H9 (cell line): Measurements from ENCODE around the gene ZNF829. TPM values are rescaled to one million over a fixed set of nuclear protein-coding genes. Genes with fewer than 3 reads are reported as not detected.

Experiments used
- DNase-seq: peaks from one replicate; pipeline ENCODE4 v3.0.0-alpha.2; 2017
- H2AFZ ChIP-seq: one replicate; pipeline ENCODE4 v1.6.1; 2013; ENCODE audit warnings: mild to moderate bottlenecking, low read length, control low read depth, moderate library complexity
- H2AK5ac ChIP-seq: 2 replicates; pipeline ENCODE4 v1.6.1; 2013; ENCODE audit warnings: low read length, control low read depth, mixed read lengths; ENCODE audit not compliant: insufficient read length
- H2BK120ac ChIP-seq: one replicate; pipeline ENCODE4 v1.6.1; 2013; ENCODE audit warnings: low read depth, mild to moderate bottlenecking, low read length, control low read depth, inconsistent platforms; ENCODE audit not compliant: poor library complexity, severe bottlenecking
- H2BK12ac ChIP-seq: 2 replicates; pipeline ENCODE4 v1.6.1; 2013; ENCODE audit warnings: low read length, control low read depth, mixed read lengths, low read depth; ENCODE audit not compliant: insufficient read length
- H2BK15ac ChIP-seq: 2 replicates; pipeline ENCODE4 v1.6.1; 2013; ENCODE audit warnings: low read depth, low read length, control low read depth
- H2BK20ac ChIP-seq: one replicate; pipeline ENCODE4 v1.6.1; 2013; ENCODE audit warnings: low read depth, mild to moderate bottlenecking, low read length, control low read depth, inconsistent platforms; ENCODE audit not compliant: poor library complexity, severe bottlenecking
- H2BK5ac ChIP-seq: 2 replicates; pipeline ENCODE4 v1.6.1; 2013; ENCODE audit warnings: low read length, control low read depth, mixed read lengths; ENCODE audit not compliant: insufficient read length
- H3K14ac ChIP-seq: 2 replicates; pipeline ENCODE4 v1.6.1; 2013; ENCODE audit warnings: low read length, control low read depth; ENCODE audit not compliant: insufficient read depth
- H3K18ac ChIP-seq: 2 replicates; pipeline ENCODE4 v1.6.1; 2013; ENCODE audit warnings: low read depth, mild to moderate bottlenecking, mixed read lengths, low read length, control low read depth; ENCODE audit not compliant: insufficient read length
- H3K23ac ChIP-seq: 2 replicates; pipeline ENCODE4 v1.6.1; 2013; ENCODE audit warnings: low read length, control low read depth, mixed read lengths, low read depth; ENCODE audit not compliant: insufficient read length
- H3K23me2 ChIP-seq: 2 replicates; pipeline ENCODE4 v1.6.1; 2013; ENCODE audit warnings: low read depth, mild to moderate bottlenecking, mixed read lengths, low read length, control low read depth; ENCODE audit not compliant: insufficient read length, poor library complexity, severe bottlenecking
- H3K27ac ChIP-seq: 2 replicates; pipeline ENCODE4 v1.5.1; 2013; ENCODE audit warnings: low read length, control low read depth, mixed read lengths, low read depth; ENCODE audit not compliant: insufficient read length
- H3K27me3 ChIP-seq: 2 replicates; pipeline ENCODE4 v1.6.1; 2013; ENCODE audit warnings: low read length, control low read depth, inconsistent platforms; ENCODE audit not compliant: insufficient read depth
- H3K4ac ChIP-seq: 2 replicates; pipeline ENCODE4 v1.6.1; 2013; ENCODE audit warnings: low read depth, mild to moderate bottlenecking, control low read depth, inconsistent platforms, low read length, moderate library complexity
- H3K4me1 ChIP-seq: 2 replicates; pipeline ENCODE4 v1.6.1; 2013; ENCODE audit warnings: low read length, control low read depth, inconsistent platforms; ENCODE audit not compliant: insufficient read depth
- H3K4me2 ChIP-seq: 2 replicates; pipeline ENCODE4 v1.6.1; 2013; ENCODE audit warnings: low read length, control low read depth, mixed read lengths; ENCODE audit not compliant: insufficient read length, insufficient read depth
- H3K56ac ChIP-seq: 2 replicates; pipeline ENCODE4 v1.6.1; 2013; ENCODE audit warnings: low read depth, mild to moderate bottlenecking, mixed read lengths, low read length, control low read depth; ENCODE audit not compliant: insufficient read length
- H3K79me1 ChIP-seq: 2 replicates; pipeline ENCODE4 v1.6.1; 2013; ENCODE audit warnings: low read depth, mild to moderate bottlenecking, moderate library complexity, low read length, control low read depth, inconsistent platforms; ENCODE audit not compliant: insufficient read depth, poor library complexity, severe bottlenecking
- H3K79me2 ChIP-seq: 2 replicates; pipeline ENCODE4 v1.6.1; 2013; ENCODE audit warnings: low read length, control low read depth, inconsistent platforms; ENCODE audit not compliant: insufficient read depth
- H3K9ac ChIP-seq: 2 replicates; pipeline ENCODE4 v1.6.1; 2013; ENCODE audit warnings: low read length, control low read depth, mixed read lengths; ENCODE audit not compliant: insufficient read length; ENCODE audit errors: extremely low read depth
- H3K9me3 ChIP-seq: one replicate; pipeline ENCODE4 v1.6.1; 2013; ENCODE audit warnings: low read depth, low read length, inconsistent platforms; ENCODE audit not compliant: control insufficient read depth
- H3T11ph ChIP-seq: one replicate; pipeline ENCODE4 v1.6.1; 2013; ENCODE audit warnings: mild to moderate bottlenecking, low read length, control low read depth, inconsistent platforms
- H4K20me1 ChIP-seq: one replicate; pipeline ENCODE4 v1.6.1; 2013; ENCODE audit not compliant: control insufficient read depth, insufficient read length, insufficient read depth
- H4K5ac ChIP-seq: 2 replicates; pipeline ENCODE4 v1.6.1; 2013; ENCODE audit warnings: low read depth, mild to moderate bottlenecking, mixed read lengths, low read length, control low read depth; ENCODE audit not compliant: insufficient read length
- H4K8ac ChIP-seq: replicated peaks from 2 replicates; pipeline ENCODE4 v1.6.1; 2013; ENCODE audit warnings: low read length, control low read depth, mixed read lengths, low read depth; ENCODE audit not compliant: insufficient read length
- H4K91ac ChIP-seq: 2 replicates; pipeline ENCODE4 v1.6.1; 2013; ENCODE audit warnings: low read depth, mild to moderate bottlenecking, moderate library complexity, mixed read lengths, low read length, control low read depth; ENCODE audit not compliant: insufficient read length
- H3K27ac Mint-ChIP-seq, 3 experiments: 2 replicates in 2 of 3; 3 replicates in 1 of 3; pipeline ENCODE4 v1.8.0; 2020 to 2021; ENCODE audit warnings: mixed read lengths in 3 of 3, mild to moderate bottlenecking in 1 of 3, moderate library complexity in 1 of 3
- H3K27me3 Mint-ChIP-seq: 2 replicates; pipeline ENCODE4 v1.8.0; 2021; ENCODE audit warnings: low read depth, mild to moderate bottlenecking, moderate library complexity, mixed read lengths
- H3K36me3 Mint-ChIP-seq, 3 experiments: 2 replicates in 2 of 3; 3 replicates in 1 of 3; pipeline ENCODE4 v1.8.0; 2020 to 2021; ENCODE audit warnings: low read depth in 3 of 3, mixed read lengths in 3 of 3; ENCODE audit not compliant: insufficient read depth in 1 of 3
- H3K4me1 Mint-ChIP-seq, 2 experiments: 2 replicates each; pipeline ENCODE4 v1.8.0; 2020; ENCODE audit warnings: mixed read lengths in 2 of 2
- H3K4me3 Mint-ChIP-seq, 2 experiments: 2 replicates in 1 of 2; 3 replicates in 1 of 2; pipeline ENCODE4 v1.8.0; 2020 to 2021; ENCODE audit warnings: mild to moderate bottlenecking in 2 of 2, mixed read lengths in 2 of 2, moderate library complexity in 1 of 2
- H3K9me3 Mint-ChIP-seq, 2 experiments: 2 replicates in 1 of 2; 3 replicates in 1 of 2; pipeline ENCODE4 v1.8.0; 2020; ENCODE audit warnings: mild to moderate bottlenecking in 2 of 2, mixed read lengths in 2 of 2, moderate library complexity in 1 of 2
- WGBS: extraction: QIAGEN DNeasy Blood & Tissue Kit; methylation state at CpG from one replicate; pipeline ENCODE4 v1.1.7; 2013; ENCODE audit warnings: missing lambda C conversion rate, low lambda C conversion rate, mixed read lengths; ENCODE audit not compliant: insufficient read length; ENCODE audit errors: extremely low coverage; 5-methylcytosine and 5-hydroxymethylcytosine counted together
- total RNA-seq: library from RNA; stranded (reverse); gene quantifications from 2 replicates; pipeline ENCODE4 v1.2.1, GENCODE V29; 2021
- TF ChIP-seq, protein P1 (sequence below): fragments of 200-600 bp; sonication (generic); conservative IDR thresholded peaks from 3 replicates; pipeline ENCODE4 v1.8.0; 2021; ENCODE audit warnings: antibody characterized with exemption, mild to moderate bottlenecking

The ZNF829 gene
- total RNA-seq, 1 experiment from 2014 or later, result 4.9 TPM

DNA sequence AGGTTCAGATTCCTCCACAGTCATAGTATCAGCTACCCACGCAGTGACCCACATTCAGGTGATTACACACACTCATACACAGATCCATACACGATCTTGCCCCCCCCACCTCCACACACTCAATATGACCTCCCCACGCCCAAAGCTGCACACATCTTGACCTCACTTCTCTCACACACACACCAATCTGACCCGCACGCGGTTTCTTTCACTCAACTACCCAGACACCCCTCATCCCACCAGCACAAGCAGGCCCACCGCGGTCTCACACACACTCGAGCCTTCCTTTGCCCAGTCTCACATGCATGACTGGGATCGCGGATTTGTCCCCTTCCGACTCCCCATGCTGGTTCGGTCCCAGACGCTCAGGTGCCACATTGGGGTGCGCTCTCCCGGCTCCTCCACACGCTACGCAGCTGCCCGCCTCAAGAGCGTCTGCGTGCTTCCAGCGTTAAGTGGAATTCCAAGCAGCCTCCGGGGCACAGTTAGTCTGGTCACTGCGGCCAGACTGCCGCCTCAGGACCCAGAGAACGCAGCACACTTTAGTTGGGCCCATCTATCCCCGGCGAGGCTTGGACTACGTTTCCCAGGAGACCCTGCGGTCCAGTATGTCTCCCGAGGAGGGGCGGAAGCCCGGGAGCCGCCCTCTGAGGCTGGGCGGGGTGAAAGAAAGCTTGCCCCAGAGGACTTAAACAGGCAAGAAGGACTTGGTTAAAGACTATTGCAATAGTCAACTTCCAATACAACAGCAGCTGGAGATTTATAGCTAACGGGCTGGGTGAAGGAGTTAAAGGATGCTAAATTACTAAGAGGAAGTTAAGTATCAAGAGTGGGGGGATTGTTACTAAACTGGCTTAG, 66.2 kb downstream of the ZNF829 start:
- Histone ChIP-seq H3K79me1 (no peaks in the 10 kb centered on the region), H3K4me2 (peak overlapping the region; percentile 93), H3K56ac (no peak overlapping the region), H2BK120ac (no peak overlapping the region), H3K27ac (no peak overlapping the region), H3K9me3 (no peaks in the 10 kb centered on the region), H4K8ac (no peak overlapping the region), H2BK12ac (no peak overlapping the region), H3K9ac (peak overlapping the region; percentile 56), H3K4me1 (no peaks in the 10 kb centered on the region), H2BK5ac (no peak overlapping the region), H3K4ac (no peak overlapping the region), H4K91ac (no peak overlapping the region), H4K20me1 (no peaks in the 10 kb centered on the region), H3K18ac (peak overlapping the region; percentile 3), H3T11ph (no peak overlapping the region), H3K14ac (peak overlapping the region; percentile 25; the same call in 1 of the 2 replicates), H3K23ac (no peak overlapping the region), H2AK5ac (no peak overlapping the region), H3K23me2 (peaks cover 11% of the 10 kb centered on the region), H2BK20ac (no peak overlapping the region), H4K5ac (no peak overlapping the region), H2AFZ (no peak overlapping the region), H3K27me3 (no peaks in the 10 kb centered on the region), H2BK15ac (no peak overlapping the region), H3K79me2 (no peaks in the 10 kb centered on the region; the same call in 1 of the 2 replicates)
- DNase-seq, result peak; percentile 92
- WGBS, result no CpG with 5 or more reads among the region's 36 CpGs
- H3K36me3 Mint-ChIP-seq, result peaks cover 29 to 46% (median 42%) of the 10 kb centered on the region in 3 experiments
- H3K4me3 Mint-ChIP-seq, result no peak overlapping the region
- TF ChIP-seq, protein P1, sequence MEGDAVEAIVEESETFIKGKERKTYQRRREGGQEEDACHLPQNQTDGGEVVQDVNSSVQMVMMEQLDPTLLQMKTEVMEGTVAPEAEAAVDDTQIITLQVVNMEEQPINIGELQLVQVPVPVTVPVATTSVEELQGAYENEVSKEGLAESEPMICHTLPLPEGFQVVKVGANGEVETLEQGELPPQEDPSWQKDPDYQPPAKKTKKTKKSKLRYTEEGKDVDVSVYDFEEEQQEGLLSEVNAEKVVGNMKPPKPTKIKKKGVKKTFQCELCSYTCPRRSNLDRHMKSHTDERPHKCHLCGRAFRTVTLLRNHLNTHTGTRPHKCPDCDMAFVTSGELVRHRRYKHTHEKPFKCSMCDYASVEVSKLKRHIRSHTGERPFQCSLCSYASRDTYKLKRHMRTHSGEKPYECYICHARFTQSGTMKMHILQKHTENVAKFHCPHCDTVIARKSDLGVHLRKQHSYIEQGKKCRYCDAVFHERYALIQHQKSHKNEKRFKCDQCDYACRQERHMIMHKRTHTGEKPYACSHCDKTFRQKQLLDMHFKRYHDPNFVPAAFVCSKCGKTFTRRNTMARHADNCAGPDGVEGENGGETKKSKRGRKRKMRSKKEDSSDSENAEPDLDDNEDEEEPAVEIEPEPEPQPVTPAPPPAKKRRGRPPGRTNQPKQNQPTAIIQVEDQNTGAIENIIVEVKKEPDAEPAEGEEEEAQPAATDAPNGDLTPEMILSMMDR, result no peak
- peaks cover 12 to 37% of the 10 kb centered on the region in 2 experiments; a peak in 4 of 5 replicates for H3K9me3 Mint-ChIP-seq
- H3K4me1 Mint-ChIP-seq, result peaks cover 2 to 3% of the 10 kb centered on the region in 2 experiments
- no peak overlapping the region for H3K27ac Mint-ChIP-seq
- H3K27me3 Mint-ChIP-seq, result no peaks in the 10 kb centered on the region
